NCI-H1092 treated with DMSO at 0.1 percent for 48 hours (cell line): ENCODE results near the gene TBC1D17.
A peak's percentile ranks its signal among the peaks of the same experiment; 100 is the strongest.

Experiments
- DNase-seq: peaks from one replicate; lab custom pipeline; 2025; lab: John Stamatoyannopoulos, UW

TBC1D17 gene

DNA sequence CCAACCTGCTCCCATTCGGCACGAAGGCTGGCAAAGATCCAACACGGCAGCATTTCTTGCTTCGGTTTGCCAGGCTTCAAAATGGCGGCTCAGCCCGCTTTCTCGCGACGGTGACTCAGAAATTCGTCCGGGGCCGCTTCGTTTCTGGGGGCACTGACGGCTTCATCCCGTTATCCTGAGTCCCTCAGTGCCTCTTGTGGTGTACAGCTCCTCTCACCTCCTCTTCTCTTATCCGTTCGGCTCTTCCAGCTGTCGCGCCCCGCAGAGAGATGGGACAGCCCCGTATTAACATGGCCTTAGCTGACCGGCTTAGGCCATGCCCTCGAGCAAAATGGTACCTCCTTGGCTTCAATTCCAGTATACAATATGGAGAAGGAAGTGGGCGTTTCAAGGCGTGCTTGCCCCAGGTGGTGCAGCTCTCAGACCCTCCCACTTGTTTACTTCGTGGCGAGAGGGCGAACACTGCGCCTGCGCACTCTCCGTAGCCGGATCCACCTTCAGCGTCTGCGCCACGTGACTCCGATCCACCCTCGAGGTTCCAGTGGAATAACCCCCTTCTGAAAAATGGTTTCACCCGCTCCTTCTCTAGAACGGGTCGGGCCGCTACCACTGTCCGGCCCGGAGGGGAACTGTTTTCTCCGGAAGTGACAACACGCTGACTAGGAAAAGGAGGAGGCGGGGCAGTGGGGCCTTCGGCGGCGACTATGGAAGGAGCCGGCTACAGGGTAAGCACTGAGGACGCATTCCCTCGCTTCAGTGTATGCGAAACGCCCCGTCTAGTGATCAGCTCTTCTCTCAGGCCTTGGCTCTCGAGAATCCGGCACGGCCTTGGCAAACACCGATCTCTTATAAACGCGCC is at the start of gene TBC1D17, which contains the start of gene AKT1S1:
TBC1D17 (plus strand) TSS at position 683 of the 859 bp plus-strand sequence; CDS start at position 705, 22 bp downstream.
AKT1S1 (minus strand) TSS at position 336 of the 859 bp plus-strand sequence. CDS start 4,060 bp downstream, outside the sequence.
- DNase-seq, result peak; percentile 98

DNA sequence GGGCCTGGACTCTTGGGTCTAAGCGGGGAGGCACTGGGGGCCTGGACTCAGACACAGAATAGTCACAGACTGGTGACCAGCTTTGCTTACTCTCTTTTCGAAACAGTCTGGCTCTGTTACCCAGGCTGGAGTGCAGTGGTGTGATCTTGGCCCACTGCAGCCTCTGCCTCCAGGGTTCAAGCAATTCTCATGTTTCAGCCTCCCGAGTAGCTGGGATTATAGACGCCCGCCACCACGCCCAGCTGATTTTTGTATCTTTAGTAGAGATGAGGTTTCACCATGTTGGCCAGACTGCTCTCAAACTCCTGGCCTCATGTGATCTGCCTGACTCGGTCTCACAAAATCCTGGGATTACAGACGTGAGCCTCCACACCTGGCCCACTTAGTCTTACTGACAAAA is 48.3 kb upstream of the TBC1D17 start:
- DNase-seq, result no peak

DNA sequence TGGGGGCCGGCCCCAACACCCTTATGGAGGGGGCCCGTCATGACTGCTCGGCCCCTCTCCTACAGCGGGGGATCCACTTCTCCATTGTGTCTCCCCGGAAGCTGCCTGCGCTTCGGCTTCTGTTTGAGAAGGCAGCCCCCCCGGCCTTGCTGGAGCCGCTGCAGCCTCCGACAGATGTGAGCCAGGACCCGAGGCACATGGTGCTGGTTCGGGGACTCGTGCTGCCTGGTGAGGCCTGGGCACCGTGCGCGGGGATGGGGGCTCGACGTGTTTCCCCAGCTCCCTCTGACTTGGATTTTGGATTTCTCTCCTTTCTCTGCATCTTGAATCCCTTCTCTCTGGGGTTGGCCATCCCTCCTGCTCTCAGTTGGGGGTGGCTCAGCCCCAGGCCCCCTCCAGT is 47.8 kb upstream of the TBC1D17 start:
- no peak for DNase-seq

DNA sequence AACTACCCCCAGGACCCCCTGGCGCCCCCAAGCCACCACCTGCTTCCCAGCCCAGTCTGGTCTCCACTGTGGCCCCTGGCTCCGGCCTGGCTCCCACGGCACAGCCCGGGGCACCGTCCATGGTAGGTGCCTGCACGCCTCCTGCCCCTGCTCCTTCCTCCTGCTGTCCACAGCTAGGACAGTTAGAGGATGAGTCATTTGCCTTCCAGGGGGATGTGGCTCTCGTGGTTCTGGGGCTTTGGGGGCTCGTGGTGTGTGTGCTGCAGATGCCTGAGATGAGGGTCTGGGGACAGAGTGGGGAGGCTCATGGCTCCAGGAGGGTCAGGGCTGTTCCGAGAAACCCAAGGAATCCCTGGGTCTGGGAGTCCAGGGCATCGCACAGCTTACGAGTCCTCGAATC is 46.7 kb upstream of the TBC1D17 start:
- no peak for DNase-seq

DNA sequence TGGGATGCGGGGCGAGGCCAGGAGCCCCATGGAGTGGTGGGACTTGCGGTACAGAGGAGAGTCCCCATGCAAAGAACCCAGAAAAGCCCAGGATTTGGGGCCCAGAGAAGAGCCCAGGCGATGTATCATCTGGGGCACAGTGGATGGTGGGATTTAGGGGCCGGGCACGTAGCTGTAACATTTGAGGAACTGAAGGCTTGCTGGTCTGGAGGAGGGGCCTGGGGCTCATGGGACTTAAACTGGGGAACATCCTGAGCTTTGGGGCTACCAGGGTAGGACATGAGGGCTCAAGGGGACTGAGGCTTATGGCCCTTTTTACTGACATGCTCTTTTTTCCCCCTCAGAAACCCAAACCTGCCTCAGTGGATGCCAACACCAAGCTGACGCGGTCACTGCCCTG is 45.9 kb upstream of the TBC1D17 start:
- DNase-seq, result no peak

DNA sequence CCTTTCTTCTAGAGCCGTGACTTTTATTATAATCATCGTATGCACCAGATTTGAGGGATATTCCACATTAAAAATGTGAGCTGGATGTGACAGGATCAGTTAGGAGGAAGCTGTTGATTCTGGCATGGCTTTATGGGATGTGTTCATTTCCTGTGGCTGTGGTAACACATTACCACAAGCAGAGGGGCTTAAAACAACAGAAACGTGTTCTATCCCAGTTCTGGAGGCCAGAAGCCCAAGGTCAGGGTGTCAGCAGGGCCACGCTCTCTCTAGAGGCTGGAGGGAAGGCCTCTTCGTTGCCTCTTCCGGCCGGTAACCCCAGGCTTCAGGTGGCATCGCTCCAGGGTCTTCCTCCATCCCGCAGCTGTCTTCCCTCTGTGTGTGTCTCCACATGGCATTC is 44.9 kb upstream of the TBC1D17 start:
- no peak for DNase-seq

DNA sequence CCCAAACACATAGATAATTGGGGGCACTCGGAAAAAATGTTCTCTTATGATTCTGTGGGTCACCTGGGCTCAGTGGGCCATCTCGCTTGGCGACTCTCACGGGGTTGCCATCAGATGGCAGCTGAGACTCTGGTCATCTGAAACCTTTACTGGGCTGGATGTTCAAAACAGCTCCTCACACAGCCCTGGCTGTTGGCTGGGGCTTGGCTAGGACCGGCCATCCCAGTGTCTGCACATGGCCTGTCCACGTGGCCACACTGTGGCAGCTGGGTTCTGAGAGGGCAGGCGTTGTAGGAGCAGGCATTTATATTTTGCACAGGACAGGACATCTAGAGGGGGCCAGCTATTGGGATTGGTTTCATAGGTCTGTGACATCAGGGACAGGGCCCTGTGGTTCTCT is 43.9 kb upstream of the TBC1D17 start:
- no peak for DNase-seq

DNA sequence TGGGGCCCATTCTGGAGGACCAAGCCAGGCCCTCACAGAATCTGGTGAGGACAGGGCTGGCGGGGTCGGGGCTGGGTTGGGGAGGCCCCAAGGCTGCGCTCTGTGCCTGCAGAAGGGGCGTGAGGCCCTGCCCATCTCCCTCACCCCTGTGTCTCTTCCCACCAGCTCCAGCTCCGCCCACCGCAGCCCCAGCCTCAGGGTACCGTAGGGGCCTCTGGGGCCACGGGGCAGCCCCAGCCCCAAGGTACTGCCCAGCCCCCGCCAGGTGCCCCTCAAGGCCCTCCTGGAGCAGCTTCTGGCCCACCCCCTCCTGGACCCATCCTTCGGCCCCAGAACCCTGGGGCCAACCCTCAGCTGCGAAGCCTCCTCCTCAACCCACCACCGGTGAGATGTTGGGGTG is 41.9 kb upstream of the TBC1D17 start:
- DNase-seq, result no peak

DNA sequence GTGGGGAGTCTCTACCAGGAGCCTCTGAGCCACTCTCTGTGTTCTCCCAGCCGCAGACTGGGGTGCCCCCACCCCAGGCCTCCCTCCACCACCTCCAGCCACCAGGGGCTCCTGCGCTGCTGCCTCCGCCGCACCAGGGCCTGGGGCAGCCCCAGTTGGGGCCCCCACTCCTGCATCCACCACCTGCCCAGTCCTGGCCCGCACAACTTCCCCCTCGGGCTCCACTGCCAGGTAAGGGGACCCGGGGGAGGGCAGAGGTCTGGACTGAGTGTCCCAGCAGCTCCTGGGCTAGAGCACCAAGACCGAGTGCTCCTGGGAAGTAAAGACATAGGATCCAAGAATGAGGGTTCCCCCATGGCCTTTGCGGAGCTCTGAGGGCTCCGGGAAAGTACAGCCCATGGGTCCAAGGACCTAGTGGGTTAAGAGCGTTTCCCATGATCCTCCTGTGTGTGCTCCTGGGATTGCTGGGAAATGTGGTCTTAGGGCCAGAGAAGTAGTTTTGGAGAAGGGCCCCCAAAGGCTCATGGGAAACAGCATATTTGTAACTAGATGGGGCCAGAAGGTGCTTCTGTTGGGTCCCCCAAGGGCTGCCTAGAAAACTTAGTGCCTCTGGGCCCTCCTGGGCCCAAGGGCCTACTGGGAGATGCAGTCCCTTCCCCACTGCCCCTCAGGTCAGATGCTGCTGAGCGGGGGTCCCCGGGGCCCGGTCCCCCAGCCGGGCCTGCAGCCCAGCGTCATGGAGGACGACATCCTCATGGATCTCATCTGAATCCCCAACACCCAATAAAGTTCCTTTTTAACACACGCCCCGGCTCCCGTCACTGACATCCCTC is 41.1 kb upstream of the TBC1D17 start:
- DNase-seq, result no peak

DNA sequence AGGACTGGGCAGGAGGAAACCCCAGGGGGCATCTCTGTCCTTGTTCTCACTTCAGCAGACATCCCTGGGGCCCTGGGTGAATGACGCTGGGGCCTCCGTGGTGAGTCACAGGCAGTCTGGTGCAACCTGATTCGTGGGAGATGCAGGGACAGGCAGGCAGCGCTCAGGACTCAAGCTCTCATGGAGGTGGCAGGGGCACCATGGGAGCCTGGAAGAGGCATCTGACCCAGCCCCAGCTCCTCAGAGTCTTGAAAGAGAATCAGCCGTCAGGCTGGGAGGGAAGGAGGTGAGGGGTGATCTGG is 40.5 kb upstream of the TBC1D17 start:
- DNase-seq, result no peak

DNA sequence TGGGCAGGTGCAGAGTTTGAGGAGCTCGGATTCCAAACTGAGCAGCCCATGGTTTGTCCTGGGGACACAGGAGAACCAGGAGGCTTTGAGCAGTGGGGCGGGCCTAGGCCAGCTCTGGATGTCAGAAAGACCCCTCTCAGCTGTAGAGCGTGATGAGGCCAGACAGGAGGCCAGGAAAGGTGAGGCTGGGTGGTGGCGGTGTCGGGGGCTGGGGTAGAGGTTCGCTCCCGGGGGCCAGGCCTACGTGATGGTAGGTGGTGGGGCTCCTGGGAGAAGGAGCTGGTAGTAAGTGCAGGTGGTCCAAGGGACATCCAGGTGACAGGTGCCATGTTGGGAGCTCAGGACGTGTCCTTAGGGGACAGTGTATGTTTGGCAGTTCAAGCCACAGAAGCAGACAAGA is 40.1 kb upstream of the TBC1D17 start:
- no peak for DNase-seq

DNA sequence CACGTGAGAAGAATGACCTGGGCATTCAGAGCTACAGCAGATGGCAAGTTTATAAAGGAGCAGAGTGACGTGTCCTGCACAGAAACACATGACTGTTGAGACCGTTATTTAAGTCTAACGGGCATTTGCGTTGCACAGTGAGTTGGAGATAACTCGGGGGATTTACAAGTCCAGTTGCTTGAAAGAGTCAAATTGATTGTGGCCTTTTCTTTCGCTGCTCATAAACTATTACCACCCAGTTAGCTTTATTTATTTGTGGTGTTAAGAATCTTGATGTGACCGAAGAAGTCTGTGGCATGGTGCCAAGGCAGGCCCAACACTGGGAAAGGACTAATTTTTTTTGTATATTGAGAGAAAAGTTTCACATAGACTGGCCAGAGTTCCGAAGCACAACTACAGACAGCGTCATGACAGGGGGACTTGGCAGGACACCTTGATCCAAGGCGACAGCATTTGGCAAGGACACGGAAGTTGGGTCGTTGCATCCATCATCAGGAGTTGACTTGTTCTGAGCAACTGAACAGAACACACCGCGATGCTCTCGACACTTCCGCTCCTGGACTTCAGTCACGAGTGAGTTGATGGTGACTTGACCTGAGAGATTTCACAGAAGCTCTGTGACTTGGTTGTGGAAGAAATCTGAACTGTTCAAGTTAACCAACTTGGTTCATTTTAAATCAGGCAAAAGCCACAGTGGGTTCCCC is 38.5 kb upstream of the TBC1D17 start:
- no peak for DNase-seq

DNA sequence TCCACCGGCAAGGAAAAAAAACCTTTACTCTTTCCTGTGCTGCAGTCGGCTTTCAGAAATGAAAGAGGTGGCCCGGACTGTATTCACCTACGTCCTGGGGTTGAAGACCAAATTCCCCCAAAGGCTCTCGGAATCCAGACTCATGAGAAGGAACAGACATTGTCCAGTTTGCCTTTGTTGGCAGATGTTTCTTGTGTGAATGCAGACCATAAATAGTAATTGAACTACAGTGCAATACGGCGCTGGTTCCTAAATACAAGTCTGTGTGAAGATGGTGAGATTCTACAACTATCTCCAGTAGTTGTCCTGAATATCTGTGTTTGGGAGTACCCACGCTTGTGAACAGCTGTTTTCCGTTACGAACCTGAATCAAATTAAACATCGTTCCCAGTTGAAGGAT is 37.8 kb upstream of the TBC1D17 start:
- no peak for DNase-seq

DNA sequence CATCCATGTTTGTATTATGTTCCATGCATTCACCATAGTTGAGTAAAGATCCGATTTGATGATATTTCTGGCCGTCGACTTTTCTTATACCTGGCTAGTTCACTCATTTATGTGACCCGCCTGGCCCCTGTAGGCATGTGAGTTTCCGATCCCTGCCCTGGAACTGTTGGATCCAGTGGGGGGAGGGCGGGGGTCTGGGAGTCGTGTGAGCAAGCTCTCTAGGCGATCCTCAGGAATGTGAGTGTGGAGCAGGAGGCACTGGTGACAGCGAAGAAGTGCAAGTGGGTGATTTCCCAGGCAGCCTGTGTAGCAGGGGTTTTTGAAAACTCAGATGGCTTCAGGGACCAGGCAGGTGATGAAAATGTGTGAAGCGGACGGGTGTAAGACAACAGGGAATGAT is 37.2 kb upstream of the TBC1D17 start:
- DNase-seq, result no peak

DNA sequence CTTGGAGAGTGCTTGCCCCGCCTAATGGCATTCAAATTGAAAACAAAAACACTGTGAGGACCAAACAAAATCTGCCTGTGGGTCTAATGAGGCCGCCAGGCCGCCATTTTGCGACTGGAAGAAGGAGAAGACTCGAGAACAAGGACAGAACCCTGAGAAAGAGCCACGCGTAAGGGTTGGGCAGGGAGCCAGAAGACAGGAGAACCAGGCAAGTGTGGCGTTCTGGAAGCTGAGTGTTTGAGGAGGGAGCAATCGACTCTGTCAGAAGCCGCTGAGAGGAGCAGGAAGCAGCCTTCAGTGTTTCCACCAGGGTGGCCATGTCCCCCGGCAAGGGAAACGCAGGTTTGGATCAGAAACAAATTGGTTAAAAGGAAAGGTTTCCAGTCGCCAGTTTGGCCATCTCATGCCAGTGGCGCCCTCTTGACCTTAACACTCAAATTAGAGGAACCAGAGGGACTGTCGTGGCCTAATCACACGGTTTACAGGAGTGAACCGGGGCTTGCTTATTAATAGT is 36.7 kb upstream of the TBC1D17 start:
- DNase-seq, result no peak

DNA sequence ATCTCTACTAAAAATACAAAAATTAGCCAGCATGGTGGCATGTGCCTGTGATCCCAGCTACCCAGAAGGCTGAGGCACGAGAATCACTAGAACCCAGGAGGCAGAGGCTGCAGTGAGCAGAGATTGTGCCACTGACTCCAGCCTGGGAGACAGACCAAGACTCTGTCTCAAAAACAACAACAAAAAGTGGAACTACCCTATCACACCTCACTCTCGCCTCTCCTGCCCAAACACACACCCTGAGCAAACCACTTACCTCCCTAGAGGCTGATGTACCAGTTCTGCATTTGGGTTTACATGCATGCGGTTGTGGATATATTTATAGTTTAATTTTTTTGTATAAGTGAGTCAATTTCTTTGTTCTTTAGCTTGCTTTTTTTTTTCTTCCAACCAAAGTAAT is 34.2 kb upstream of the TBC1D17 start:
- no peak for DNase-seq

DNA sequence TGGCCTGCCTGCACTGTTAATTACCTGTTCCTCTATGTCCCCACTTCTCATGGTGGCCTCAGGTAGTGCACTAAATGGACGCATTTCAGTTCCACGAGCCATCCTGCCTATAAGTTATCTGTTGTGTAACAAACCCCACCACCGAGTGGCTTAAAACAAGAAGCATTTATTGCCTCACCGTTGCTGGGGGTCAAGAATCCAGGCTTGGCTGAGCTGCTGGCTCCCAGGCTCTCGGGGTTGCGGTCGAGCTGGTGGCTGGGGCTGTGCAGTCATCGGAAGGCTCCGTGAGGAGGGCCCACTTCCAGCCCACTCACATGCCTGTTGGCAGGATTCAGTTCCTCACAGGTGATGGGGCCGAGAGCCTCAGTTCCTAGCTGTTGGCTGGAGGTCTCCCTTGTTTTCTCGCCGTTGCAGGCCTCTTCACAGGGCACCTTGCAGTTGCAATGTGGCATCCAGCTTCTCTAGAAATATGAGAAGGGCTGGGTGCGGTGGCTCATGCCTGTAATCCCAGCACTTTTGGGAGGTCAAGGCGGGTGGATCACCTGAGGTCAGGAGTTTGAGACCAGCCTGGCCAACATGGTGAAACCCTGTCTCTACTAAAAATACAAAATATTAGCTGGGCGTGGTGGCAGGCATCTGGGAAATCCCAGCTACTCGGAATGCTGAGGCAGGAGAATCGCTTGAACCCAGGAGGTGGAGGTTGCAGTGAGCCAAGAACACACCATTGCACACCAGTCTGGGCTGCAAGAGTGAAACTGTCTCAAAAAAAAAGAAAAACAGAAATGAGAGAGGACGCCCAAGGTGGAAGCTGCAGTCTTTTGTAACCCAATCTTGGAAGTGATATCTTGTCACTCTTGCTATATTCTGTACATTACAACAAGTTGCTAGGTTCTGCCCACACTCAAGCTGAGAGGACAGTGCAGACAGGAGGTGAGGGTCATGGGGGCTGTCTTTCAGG is 33.1 kb upstream of the TBC1D17 start:
- no peak for DNase-seq

DNA sequence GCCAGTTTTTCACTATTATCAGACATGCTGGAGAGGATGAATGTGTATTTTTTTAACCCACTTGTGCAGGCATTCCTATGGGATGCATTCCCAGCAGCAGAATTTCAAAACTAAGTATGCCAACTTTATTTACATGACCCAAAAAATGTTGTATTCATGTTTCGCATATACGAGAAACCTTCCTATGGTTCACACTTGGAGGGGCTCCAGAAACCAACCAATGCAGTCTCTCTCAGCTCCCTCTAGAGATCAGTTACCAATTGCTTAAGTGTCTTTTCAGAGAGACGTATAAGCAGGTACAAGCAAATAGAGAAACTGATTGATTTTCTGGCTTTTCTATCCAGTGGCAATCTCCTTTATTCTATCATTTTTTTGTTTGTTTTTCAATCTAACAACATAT is 32.1 kb upstream of the TBC1D17 start:
- no peak for DNase-seq

DNA sequence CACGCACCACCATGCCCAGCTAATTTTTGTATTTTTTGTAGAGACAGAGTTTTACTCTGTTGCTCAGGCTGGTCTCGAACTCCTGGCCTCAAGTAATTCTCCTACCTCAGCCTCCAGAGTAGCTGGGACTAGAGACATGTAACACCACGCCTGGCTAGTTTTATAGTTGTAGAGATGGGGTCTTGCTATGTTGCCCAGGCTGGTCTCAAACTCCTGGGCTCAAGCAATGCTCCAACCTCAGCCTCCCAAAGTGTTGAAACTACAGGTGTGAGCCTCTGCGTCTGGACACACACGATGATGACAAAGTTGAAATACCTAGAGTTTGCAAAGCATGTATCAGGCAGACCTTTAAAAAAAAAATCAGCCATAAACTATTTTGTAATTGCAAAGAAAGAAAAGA is 31.1 kb upstream of the TBC1D17 start:
- no peak for DNase-seq

DNA sequence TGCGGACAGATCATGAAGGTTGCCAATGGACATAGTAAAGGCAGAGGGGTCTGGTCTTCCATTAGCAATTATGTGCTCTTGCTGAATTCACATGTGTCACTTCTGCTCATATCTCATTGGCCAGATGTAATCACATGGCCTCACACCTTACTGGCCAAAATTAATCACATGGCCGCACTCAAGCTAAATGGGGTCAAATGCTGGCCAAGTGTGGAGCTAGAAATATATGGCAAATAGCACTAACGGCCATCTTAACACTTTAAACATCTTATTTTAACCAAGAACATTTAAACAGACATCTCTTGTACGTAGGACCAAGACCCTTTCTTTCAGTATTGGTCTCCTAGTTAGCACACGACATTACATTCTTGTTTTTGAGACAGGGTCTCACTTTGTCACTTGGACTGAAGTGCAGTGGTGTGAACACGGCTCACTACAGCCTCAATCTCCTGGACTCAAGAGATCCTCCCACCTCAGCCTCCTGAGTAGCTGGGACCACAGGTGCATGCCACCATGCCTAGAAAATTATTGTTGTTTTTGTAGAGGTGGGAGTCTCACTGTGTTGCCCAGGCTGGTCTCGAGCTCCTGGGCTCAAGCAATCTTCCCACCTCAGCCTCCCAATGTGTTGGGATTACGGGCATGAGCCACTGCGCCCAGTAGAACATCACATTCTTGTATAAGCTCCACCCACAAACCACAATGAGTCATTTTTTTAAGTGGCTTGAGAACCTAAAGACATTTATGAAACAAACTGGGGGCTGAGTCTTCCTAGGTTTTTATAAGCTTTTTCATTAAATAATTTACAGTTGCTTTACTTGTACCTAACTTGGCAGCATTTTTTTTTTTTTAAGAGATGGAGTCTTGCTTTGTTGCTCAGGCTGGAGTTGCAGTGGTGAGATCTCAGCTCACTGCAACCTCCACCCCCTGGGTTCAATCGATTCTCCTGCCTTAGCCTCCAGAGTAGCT is 29.5 kb upstream of the TBC1D17 start:
- DNase-seq, result no peak
